NCI-H460 (cell line): ENCODE results near the gene RAB33A. TPM values are rescaled to one million over a fixed set of nuclear protein-coding genes. Genes with fewer than 3 reads are reported as not detected.

Experiments
- DNase-seq: peaks from one replicate; pipeline ENCODE4 v3.0.0-alpha.2; 2016; ENCODE audit warnings: low read depth; ENCODE audit errors: extremely low read depth
- polyA plus RNA-seq: library from polyadenylated mRNA; depleted of rRNA; stranded (reverse); fragments of >200 nt; gene quantifications from 2 replicates; pipeline ENCODE4 v1.2.3, GENCODE V29; 2014; cell fraction: nucleus; rRNA removed
- total RNA-seq: library from RNA; depleted of rRNA; stranded (reverse); fragments of >200 nt; shearing (Covaris generic); gene quantifications from 2 replicates; pipeline ENCODE4 v1.2.3, GENCODE V29; 2014; rRNA removed

The RAB33A gene
- not detected in 2 replicates for total RNA-seq
- not detected in 2 replicates for polyA plus RNA-seq

- no peak for DNase-seq
These were observed at the start of gene RAB33A for GRCh38 chrX:130171446-130172126. TSS of gene RAB33A (plus strand) at chrX:130171962. CDS start at chrX:130172063, 101 bp downstream.

- no peak for DNase-seq
These were observed 47.2 kb upstream of the RAB33A start for GRCh38 chrX:130124577-130124976.

- no peak for DNase-seq
These were observed 46.5 kb upstream of the RAB33A start for GRCh38 chrX:130125091-130125874.

GRCh38 chrX:130130990-130131389, 40.8 kb upstream of the RAB33A start:
- DNase-seq: no peak

- DNase-seq: no peak
These were observed 35.3 kb upstream of the RAB33A start for GRCh38 chrX:130136496-130136895.

- no peak for DNase-seq
These were observed 34.8 kb upstream of the RAB33A start for GRCh38 chrX:130136961-130137360.

- no peak for DNase-seq
These were observed 32.1 kb upstream of the RAB33A start for GRCh38 chrX:130139474-130140201.

GRCh38 chrX:130144509-130144908, 27.3 kb upstream of the RAB33A start:
- peak; percentile 16 for DNase-seq

- DNase-seq: no peak
These were observed 26.6 kb upstream of the RAB33A start for GRCh38 chrX:130145123-130145522.

GRCh38 chrX:130147631-130148030, 24.1 kb upstream of the RAB33A start:
- DNase-seq: no peak

- DNase-seq: no peak
These were observed 16.2 kb upstream of the RAB33A start for GRCh38 chrX:130155564-130155963.

GRCh38 chrX:130158311-130158710, 13.5 kb upstream of the RAB33A start:
- DNase-seq: no peak

GRCh38 chrX:130159776-130160175, 12.0 kb upstream of the RAB33A start:
- DNase-seq: no peak

- no peak for DNase-seq
These were observed 9.5 kb upstream of the RAB33A start for GRCh38 chrX:130162094-130162735.

GRCh38 chrX:130163398-130163797, 8.4 kb upstream of the RAB33A start:
- no peak for DNase-seq

GRCh38 chrX:130165181-130165702, 6.5 kb upstream of the RAB33A start:
- DNase-seq: no peak

- DNase-seq: peak; percentile 93
These were observed 5.9 kb upstream of the RAB33A start, which contains the start of gene AIFM1 for GRCh38 chrX:130165703-130166502. TSS of gene AIFM1 (minus strand) at chrX:130165841. CDS start at chrX:130165656, 185 bp downstream.

GRCh38 chrX:130166503-130166777, 5.3 kb upstream of the RAB33A start:
- no peak for DNase-seq

GRCh38 chrX:130167040-130167439, 4.7 kb upstream of the RAB33A start:
- no peak for DNase-seq
